Lung (tissue), 12 donors: ENCODE data around the gene SYK. TPM values are rescaled to one million over a fixed set of nuclear protein-coding genes. Genes with fewer than 3 reads are reported as not detected.
"Not testable (repeated sequence)": the region's sequence is repeated elsewhere in the genome, so short reads cannot be mapped to it uniquely, and the experiment has no call there.

Source experiments
- ATAC-seq: fragments of 200-7000 bp; cut with Tn5 transposase; one replicate; pipeline ENCODE4 v1.9.1; 2020; ENCODE audit warnings: moderate number of reproducible peaks; ENCODE audit not compliant: insufficient read depth, low FRiP score
- DNase-seq, 3 donors: peaks; one replicate each; pipeline ENCODE4 v3.0.0-alpha.2; 2013 to 2017
- H3K27ac ChIP-seq, 2 donors: one replicate each; pipeline ENCODE4 v1.5.1; 2013; ENCODE audit warnings: mild to moderate bottlenecking in 2 of 2, moderate library complexity in 2 of 2, control low read depth in 1 of 2, inconsistent platforms in 1 of 2, low read depth in 1 of 2, low read length in 1 of 2
- H3K27me3 ChIP-seq, 3 donors: one replicate each; pipeline ENCODE4 v1.5.1; 2013; ENCODE audit warnings: low read length in 2 of 3; ENCODE audit not compliant: control insufficient read depth in 3 of 3, insufficient read depth in 3 of 3
- H3K36me3 ChIP-seq, 4 donors: one replicate each; pipeline ENCODE4 v1.5.1; 2013; ENCODE audit warnings: low read length in 4 of 4, mild to moderate bottlenecking in 1 of 4, moderate library complexity in 1 of 4; ENCODE audit not compliant: control insufficient read depth in 4 of 4, insufficient read depth in 4 of 4
- H3K4me1 ChIP-seq, 5 donors: one replicate each; pipeline ENCODE4 v1.5.1; 2013; ENCODE audit warnings: low read length in 5 of 5, mild to moderate bottlenecking in 2 of 5, moderate library complexity in 1 of 5; ENCODE audit not compliant: control insufficient read depth in 5 of 5, insufficient read depth in 5 of 5
- H3K4me3 ChIP-seq: one replicate; pipeline ENCODE4 v1.5.1; 2013; ENCODE audit warnings: mild to moderate bottlenecking, control low read depth, moderate library complexity
- H3K9ac ChIP-seq, 2 donors: one replicate each; pipeline ENCODE4 v1.5.1; 2013; ENCODE audit warnings: low read length in 2 of 2, control low read depth in 1 of 2; ENCODE audit not compliant: insufficient read depth in 1 of 2
- H3K9me3 ChIP-seq, 4 donors: one replicate each; pipeline ENCODE4 v1.5.1; 2013; ENCODE audit warnings: low read length in 3 of 4, mild to moderate bottlenecking in 1 of 4, moderate library complexity in 1 of 4; ENCODE audit not compliant: control insufficient read depth in 4 of 4, insufficient read depth in 3 of 4
- CTCF ChIP-seq: IDR thresholded peaks from 2 replicates; pipeline ENCODE4 v1.5.1; 2012; ENCODE audit warnings: mild to moderate bottlenecking; ENCODE audit errors: control extremely low read depth, extremely low read depth
- WGBS, 2 donors: extraction: QIAGEN DNeasy Blood & Tissue Kit; methylation state at CpG; one replicate each; pipeline ENCODE4 v1.1.7; 2013; 5-methylcytosine and 5-hydroxymethylcytosine counted together
- polyA plus RNA-seq, 2 donors: library from polyadenylated mRNA; stranded (reverse); fragments of 200-250 nt; gene quantifications; one replicate each; pipeline ENCODE4 v1.2.1, GENCODE V29; 2013
- total RNA-seq, 2 donors: library from RNA; depleted of rRNA in 1 of 2; stranded (reverse); fragments of >200 nt in 1 of 2; gene quantifications; one replicate each; pipeline ENCODE4 v1.2.1, GENCODE V29; 2014 to 2021
- donor health status: control.
- donor health status: control.
- donor health status: Bipolar disorder and iron deficiency.
- donor health status: healthy.
- donor health status: DM: yes; HTN: yes; CAD: no.

The SYK gene
- total and polyA plus RNA-seq, 4 donors = 13.7 to 71.6 (median 35.0) TPM

GRCh38 chr9:90882991-90883600 is 81.5 kb downstream of the SYK start:
- H3K36me3 ChIP-seq = peaks cover 0 to 10% (median 0%) of the 10 kb centered on the region in 4 donors
- no peak overlapping the region for H3K27ac ChIP-seq
- no peaks in the 10 kb centered on the region for H3K27me3 ChIP-seq
- peaks cover 0 to 6% (median 0%) of the 10 kb centered on the region in 4 donors for H3K9me3 ChIP-seq
- H3K4me3 ChIP-seq = no peak overlapping the region
- TF ChIP-seq CTCF = no peak
- no peak for ATAC-seq
- WGBS, 2 donors = 95 to 98% methylated on average over 4 of the region's 4 CpGs
- DNase-seq = no peak
- H3K4me1 ChIP-seq = no peaks in the 10 kb centered on the region
- H3K9ac ChIP-seq = no peak overlapping the region

GRCh38 chr9:90883661-90884060 is 82.0 kb downstream of the SYK start:
- WGBS, 2 donors = 74 to 97% methylated on average over 2 of the region's 2 CpGs
- Histone ChIP-seq H3K36me3 (peaks cover 0 to 10% (median 0%) of the 10 kb centered on the region in 4 donors), H3K4me1 (no peaks in the 10 kb centered on the region), H3K27ac (no peak overlapping the region), H3K4me3 (no peak overlapping the region), H3K27me3 (no peaks in the 10 kb centered on the region), H3K9ac (no peak overlapping the region), H3K9me3 (peaks cover 0 to 6% (median 0%) of the 10 kb centered on the region in 4 donors)
- no peak for ATAC-seq
- no peak for DNase-seq
- no peak for TF ChIP-seq CTCF

- H3K36me3 ChIP-seq = peaks cover 0 to 12% (median 0%) of the 10 kb centered on the region in 4 donors
- TF ChIP-seq CTCF = no peak
These were observed 82.6 kb downstream of the SYK start for GRCh38 chr9:90884178-90884577.

GRCh38 chr9:90886868-90887267 is 85.2 kb downstream of the SYK start:
- not testable (repeated sequence) for H3K27ac ChIP-seq, H3K9me3 ChIP-seq, H3K4me1 ChIP-seq, H3K27me3 ChIP-seq, H3K4me3 ChIP-seq, H3K9ac ChIP-seq, ATAC-seq, H3K36me3 ChIP-seq, DNase-seq

More at GRCh38 chr9:90884178-90884577, 82.6 kb downstream of the SYK start:
- peaks cover 0 to 6% (median 1%) of the 10 kb centered on the region in 4 donors for H3K9me3 ChIP-seq
- H3K4me3 ChIP-seq = no peak overlapping the region
- no peak overlapping the region for H3K27ac ChIP-seq
- ATAC-seq = no peak
- no peak overlapping the region for H3K9ac ChIP-seq
- DNase-seq = no peak
- H3K27me3 ChIP-seq = no peaks in the 10 kb centered on the region
- H3K4me1 ChIP-seq = no peaks in the 10 kb centered on the region
- WGBS, 2 donors = 81 to 89% methylated on average over 8 of the region's 8 CpGs
